Gastroesophageal sphincter (tissue), 3 donors: ENCODE data around the gene MPZ.

Experiments
- EP300 ChIP-seq: sonication (generic); formaldehyde crosslinking; IDR thresholded peaks from one replicate; pipeline ENCODE4 v1.6.1; 2017; ENCODE audit warnings: antibody characterized with exemption, mild to moderate bottlenecking
- POLR2A ChIP-seq, 2 donors: fragments of 450-650 bp; IDR thresholded peaks; one replicate each; pipeline ENCODE4 v1.6.1; 2017; ENCODE audit warnings: antibody characterized with exemption in 2 of 2, mild to moderate bottlenecking in 2 of 2, moderate library complexity in 1 of 2
- TF ChIP-seq, protein P1 (sequence below), 4 experiments: fragments of 200-600 bp in 2 of 4; fragments of 450-650 bp in 2 of 4; sonication (generic) in 1 of 4; IDR thresholded peaks; one replicate each; pipeline ENCODE4 v1.5.1; 2017 to 2019; ENCODE audit warnings: antibody characterized with exemption in 4 of 4, mild to moderate bottlenecking in 2 of 4, moderate library complexity in 2 of 4

DNA sequence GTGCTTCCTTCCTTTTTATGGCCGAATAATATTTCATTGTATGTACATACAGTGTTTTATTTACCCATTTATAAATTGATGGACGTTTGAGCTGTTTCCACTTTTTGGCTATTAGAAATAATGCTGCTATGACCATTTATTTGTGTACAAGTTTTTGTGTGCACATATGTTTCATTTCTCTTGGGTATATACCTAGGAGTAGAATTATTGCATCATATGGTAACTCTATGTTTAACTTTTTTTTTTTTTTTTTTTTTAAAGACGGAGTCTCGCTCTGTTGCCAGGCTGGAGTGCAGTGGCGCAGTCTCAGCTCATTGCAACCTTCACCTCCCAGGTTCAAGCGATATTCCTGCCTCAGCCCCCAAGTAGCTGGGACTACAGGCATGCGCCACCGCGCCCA is 23.4 kb upstream of the MPZ start:
- TF ChIP-seq POLR2A (IDR thresholded peaks at IDR 0.05) = no peak
- TF ChIP-seq, protein P1, sequence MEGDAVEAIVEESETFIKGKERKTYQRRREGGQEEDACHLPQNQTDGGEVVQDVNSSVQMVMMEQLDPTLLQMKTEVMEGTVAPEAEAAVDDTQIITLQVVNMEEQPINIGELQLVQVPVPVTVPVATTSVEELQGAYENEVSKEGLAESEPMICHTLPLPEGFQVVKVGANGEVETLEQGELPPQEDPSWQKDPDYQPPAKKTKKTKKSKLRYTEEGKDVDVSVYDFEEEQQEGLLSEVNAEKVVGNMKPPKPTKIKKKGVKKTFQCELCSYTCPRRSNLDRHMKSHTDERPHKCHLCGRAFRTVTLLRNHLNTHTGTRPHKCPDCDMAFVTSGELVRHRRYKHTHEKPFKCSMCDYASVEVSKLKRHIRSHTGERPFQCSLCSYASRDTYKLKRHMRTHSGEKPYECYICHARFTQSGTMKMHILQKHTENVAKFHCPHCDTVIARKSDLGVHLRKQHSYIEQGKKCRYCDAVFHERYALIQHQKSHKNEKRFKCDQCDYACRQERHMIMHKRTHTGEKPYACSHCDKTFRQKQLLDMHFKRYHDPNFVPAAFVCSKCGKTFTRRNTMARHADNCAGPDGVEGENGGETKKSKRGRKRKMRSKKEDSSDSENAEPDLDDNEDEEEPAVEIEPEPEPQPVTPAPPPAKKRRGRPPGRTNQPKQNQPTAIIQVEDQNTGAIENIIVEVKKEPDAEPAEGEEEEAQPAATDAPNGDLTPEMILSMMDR (IDR thresholded peaks at IDR 0.05) = no peak
- no peak for TF ChIP-seq EP300
